ENCODE results near the gene TMEM38B.
"Not testable (repeated sequence)": the region's sequence is repeated elsewhere in the genome, so short reads cannot be mapped to it uniquely, and the experiment has no call there.

The TMEM38B gene

DNA sequence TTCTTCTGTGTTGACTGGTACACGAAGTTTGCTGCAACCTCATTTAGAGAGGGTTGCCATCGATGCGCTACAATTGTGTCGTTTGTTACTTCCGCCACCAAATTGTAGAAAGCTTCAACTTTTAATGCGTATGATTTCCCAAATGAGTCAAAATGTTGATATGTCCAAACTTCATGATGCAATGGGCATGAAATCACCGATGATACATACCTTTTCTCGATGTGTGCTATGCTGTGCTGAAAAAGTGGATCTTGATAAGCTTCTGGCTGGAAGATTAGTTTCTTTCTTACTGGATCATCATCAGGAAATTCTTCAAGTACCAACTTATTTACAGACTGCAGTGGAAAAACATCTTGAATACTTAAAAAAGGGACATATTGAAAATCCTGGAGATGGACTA, 65.7 kb downstream of the TMEM38B start:
- no peaks in the 10 kb centered on the region for H3K36me3 ChIP-seq (replicated peaks)
- no peak for DNase-seq
- TF ChIP-seq, protein P1, sequence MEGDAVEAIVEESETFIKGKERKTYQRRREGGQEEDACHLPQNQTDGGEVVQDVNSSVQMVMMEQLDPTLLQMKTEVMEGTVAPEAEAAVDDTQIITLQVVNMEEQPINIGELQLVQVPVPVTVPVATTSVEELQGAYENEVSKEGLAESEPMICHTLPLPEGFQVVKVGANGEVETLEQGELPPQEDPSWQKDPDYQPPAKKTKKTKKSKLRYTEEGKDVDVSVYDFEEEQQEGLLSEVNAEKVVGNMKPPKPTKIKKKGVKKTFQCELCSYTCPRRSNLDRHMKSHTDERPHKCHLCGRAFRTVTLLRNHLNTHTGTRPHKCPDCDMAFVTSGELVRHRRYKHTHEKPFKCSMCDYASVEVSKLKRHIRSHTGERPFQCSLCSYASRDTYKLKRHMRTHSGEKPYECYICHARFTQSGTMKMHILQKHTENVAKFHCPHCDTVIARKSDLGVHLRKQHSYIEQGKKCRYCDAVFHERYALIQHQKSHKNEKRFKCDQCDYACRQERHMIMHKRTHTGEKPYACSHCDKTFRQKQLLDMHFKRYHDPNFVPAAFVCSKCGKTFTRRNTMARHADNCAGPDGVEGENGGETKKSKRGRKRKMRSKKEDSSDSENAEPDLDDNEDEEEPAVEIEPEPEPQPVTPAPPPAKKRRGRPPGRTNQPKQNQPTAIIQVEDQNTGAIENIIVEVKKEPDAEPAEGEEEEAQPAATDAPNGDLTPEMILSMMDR (IDR thresholded peaks at IDR 0.05; ENCODE audit: low read depth, low read length, missing control alignments) = no peak
- no peaks in the 10 kb centered on the region for H3K27me3 ChIP-seq (replicated peaks)
- H3K4me3 ChIP-seq (ENCODE audit: low read depth, low read length) = no peak overlapping the region
- H3K27ac ChIP-seq = no peak overlapping the region
- in situ Hi-C loops (cut with HindIII; ENCODE audit: low pct_ligation_motif_present, low sequenced_read_pairs) = no loop called here

DNA sequence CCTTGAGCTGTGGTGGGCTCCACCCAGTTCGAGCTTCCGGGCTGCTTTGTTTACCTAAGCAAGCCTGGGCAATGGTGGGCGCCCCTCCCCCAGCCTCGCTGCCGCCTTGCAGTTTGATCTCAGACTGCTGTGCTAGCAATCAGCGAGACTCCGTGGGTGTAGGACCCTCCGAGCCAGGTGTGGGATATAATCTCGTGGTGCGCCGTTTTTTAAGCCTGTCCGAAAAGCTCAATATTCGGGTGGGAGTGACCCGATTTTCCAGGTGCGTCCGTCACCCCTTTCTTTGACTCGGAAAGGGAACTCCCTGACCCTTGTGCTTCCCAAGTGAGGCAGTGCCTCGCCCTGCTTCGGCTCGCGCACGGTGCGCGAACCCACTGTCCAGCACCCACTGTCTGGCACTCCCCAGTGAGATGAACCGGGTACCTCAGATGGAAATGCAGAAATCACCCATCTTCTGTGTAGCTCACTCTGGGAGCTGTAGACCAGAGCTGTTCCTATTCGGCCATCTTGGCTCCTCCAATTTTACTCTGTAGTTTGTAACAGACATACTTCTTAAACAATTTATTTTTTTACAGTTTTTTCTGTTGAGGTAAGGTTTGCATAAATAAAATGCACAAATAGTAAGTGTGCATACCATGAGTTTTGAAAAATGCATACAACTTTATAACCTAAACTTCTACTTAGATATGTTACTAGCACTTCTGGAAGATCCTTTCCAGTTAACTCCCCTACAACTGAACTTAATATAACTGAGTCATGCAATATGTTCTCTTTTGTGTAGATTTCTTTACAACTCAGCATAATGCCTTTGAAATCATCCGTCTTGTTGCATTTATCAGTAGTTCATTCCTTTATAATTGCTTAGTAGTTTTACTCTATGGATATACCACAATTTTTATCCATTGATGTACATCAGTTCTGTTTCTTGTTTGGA, 88.5 kb downstream of the TMEM38B start:
- DNase-seq; in situ Hi-C loops (cut with HindIII; ENCODE audit: low pct_ligation_motif_present, low sequenced_read_pairs); H3K27me3 ChIP-seq (replicated peaks); H3K4me3 ChIP-seq (ENCODE audit: low read depth, low read length); H3K27ac ChIP-seq; H3K36me3 ChIP-seq (replicated peaks): not testable (repeated sequence)

DNA sequence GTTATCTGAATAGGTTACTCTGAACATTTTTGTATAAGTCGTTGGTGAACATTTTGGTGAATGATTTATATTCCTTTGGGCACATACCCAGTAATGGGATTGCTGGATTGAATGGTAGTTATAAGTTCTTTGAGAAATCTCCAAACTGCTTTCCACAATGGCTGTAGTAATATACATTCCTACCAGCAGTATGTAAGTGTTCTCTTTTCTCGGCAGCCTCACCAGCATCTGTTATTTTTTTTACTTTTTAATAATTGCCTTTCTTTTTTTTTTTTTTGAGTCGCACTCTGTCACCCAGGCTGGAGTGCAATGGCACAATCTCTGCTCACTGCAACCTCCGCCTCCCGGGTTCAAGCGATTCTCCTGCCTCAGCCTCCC, 89.1 kb downstream of the TMEM38B start:
- H3K4me3 ChIP-seq (ENCODE audit: low read depth, low read length); H3K36me3 ChIP-seq (replicated peaks); in situ Hi-C loops (cut with HindIII; ENCODE audit: low pct_ligation_motif_present, low sequenced_read_pairs); H3K27me3 ChIP-seq (replicated peaks); H3K27ac ChIP-seq; DNase-seq: not testable (repeated sequence)

DNA sequence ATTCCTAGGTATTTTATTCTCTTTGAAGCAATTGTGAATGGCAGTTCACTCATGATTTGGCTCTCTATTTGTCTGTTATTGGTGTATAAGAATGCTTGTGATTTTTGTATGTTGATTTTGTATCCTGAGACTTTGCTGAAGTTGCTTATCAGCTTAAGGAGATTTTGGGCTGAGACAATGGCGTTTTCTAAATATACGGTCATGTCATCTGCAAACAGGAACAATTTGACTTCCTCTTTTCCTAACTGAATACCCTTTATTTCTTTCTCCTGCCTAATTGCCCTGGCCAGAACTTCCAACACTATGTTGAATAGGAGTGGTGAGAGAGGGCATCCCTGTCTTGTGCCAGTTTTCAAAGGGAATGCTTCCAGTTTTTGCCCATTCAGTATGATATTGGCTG, 92.5 kb downstream of the TMEM38B start:
- H3K27ac ChIP-seq; DNase-seq; H3K4me3 ChIP-seq (ENCODE audit: low read depth, low read length); H3K27me3 ChIP-seq (replicated peaks); H3K36me3 ChIP-seq (replicated peaks); in situ Hi-C loops (cut with HindIII; ENCODE audit: low pct_ligation_motif_present, low sequenced_read_pairs): not testable (repeated sequence)

DNA sequence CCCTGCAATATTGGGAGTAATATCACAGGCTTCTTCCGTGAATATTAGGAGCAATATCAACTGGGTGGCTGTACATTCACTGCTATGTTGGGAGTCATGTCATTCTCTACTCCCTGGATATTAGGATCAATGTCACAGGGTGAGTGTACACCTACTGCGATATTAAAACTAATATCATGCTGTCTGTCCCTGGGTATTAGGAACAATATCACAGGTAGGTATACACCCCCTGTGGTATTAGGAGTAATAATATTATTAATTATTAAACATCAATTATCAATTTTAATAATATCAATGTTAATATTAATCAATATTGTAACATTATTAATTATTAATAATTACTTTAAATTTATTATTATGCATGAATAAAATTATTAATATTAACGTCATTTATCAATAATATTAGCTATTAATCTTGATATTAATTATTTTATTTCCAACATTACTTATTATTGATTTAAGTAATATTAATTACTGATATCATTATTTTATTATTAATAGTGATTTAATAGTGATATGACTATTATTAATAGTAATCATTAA, 121.9 kb downstream of the TMEM38B start:
- Histone ChIP-seq H3K36me3 (replicated peaks) (no peaks in the 10 kb centered on the region), H3K4me3 (ENCODE audit: low read depth, low read length) (no peak overlapping the region), H3K27me3 (replicated peaks) (no peaks in the 10 kb centered on the region), H3K27ac (no peak overlapping the region)
- no peak for DNase-seq
- in situ Hi-C loops (cut with HindIII; ENCODE audit: low pct_ligation_motif_present, low sequenced_read_pairs) = no loop called here
- TF ChIP-seq, protein P1 (IDR thresholded peaks at IDR 0.05; ENCODE audit: low read depth, low read length, missing control alignments) = no peak

DNA sequence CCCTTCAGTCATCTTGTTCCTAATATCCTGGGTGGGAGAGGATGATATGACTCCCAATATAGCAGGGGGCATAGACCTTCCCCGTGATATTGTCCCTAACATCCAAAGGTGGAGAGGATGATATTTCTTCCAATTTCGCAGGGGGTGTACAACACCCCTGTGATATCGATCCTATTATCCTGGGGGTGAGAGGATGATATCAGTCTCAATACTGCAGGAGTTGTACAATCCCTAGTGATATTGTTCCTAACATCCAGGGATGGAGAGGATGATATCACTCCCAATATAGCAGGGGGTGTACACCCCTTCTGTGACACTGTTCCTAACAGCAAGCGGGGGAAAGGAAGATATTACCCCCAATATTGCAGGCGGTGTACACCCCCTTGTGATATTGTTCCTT, 122.6 kb downstream of the TMEM38B start:
- TF ChIP-seq, protein P1 (IDR thresholded peaks at IDR 0.05; ENCODE audit: low read depth, low read length, missing control alignments) = no peak
- no peak for DNase-seq

DNA sequence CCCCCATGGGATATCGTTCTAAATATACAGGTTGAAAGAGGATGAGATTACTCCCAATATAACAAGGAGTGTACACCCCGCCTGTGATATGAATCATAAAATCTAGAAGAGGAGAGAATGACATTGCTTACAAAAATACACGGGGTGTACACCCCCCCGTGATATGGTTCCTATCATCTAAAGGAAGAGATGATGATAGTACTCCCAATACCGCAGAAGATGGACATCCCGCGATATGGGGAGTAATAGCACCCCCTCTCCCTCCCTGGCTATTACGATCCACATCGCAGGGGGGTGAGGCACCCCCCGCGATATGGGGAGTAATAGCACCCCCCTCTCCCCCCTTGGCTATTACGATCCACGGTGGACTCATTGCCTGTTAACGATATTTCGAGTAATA, 124.6 kb downstream of the TMEM38B start:
- TF ChIP-seq, protein P1 (IDR thresholded peaks at IDR 0.05; ENCODE audit: low read depth, low read length, missing control alignments) = no peak
- no peak overlapping the region for H3K27ac ChIP-seq
- H3K27me3 ChIP-seq (replicated peaks) = no peaks in the 10 kb centered on the region
- no peak overlapping the region for H3K4me3 ChIP-seq (ENCODE audit: low read depth, low read length)
- no peaks in the 10 kb centered on the region for H3K36me3 ChIP-seq (replicated peaks)
- in situ Hi-C loops (cut with HindIII; ENCODE audit: low pct_ligation_motif_present, low sequenced_read_pairs) = no loop called here
- DNase-seq = no peak

More for the DNA sequence above, 122.6 kb downstream of the TMEM38B start:
- no peaks in the 10 kb centered on the region for H3K27me3 ChIP-seq (replicated peaks)
- H3K4me3 ChIP-seq (ENCODE audit: low read depth, low read length) = no peak overlapping the region
- H3K27ac ChIP-seq = no peak overlapping the region
- in situ Hi-C loops (cut with HindIII; ENCODE audit: low pct_ligation_motif_present, low sequenced_read_pairs) = no loop called here
- H3K36me3 ChIP-seq (replicated peaks) = no peaks in the 10 kb centered on the region

Measured in brain microvascular endothelial cell (primary cell).